HG02884 (cell line): Measurements from ENCODE around the gene BHLHE41.

ENCODE experiments used
- ATAC-seq: cut with Tn5 transposase; IDR thresholded peaks from one replicate; pipeline ENCODE4 v1.9.1; 2021; ENCODE audit warnings: mild to moderate bottlenecking, moderate library complexity; ENCODE audit not compliant: unreplicated experiment

Gene BHLHE41

GRCh38 chr12:26135010-26135420 is 10.2 kb upstream of the BHLHE41 start:
- ATAC-seq = no peak

DNA sequence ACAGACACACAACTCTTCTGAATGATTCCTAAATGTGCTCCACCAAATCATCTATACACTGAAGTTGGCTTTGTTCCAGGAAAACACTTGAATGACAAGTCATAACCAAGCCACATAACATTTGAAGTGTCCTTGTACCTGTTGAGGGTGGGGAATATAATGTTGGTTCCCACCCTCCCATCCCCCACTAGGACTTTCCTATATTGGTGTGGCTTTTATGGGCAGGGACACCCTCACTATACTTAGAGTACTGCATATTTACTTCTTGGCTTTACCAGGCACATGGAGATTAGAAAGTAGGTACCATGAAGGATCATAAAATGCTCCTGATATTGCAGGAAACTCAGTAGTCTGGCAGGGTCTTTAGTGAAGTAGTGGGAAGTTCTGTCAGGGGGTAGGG is 9.7 kb upstream of the BHLHE41 start:
- ATAC-seq = no peak

DNA sequence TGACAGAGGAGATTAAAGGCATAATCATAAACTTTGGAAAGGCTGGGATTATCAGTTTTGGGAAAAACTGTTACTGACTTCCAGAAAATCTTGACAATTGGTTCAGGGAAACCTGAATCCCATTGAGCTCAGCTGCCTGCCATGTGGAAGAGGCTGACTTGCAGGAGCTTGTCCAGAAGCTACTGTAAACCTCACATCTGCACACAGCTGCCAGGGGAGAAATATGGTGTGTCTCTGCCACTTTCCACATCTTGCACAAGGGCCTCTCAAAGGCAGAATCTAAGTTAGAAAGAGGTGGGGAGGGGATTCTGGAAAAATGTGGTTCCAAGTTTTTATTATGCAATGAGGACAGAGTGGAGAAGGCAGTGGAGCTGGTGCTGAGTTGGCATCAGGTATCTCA is 8.7 kb upstream of the BHLHE41 start:
- ATAC-seq = no peak

GRCh38 chr12:26132866-26133265 is 8.0 kb upstream of the BHLHE41 start:
- no peak for ATAC-seq

- no peak for ATAC-seq
Observed at GRCh38 chr12:26131936-26132335, 7.1 kb upstream of the BHLHE41 start.

DNA sequence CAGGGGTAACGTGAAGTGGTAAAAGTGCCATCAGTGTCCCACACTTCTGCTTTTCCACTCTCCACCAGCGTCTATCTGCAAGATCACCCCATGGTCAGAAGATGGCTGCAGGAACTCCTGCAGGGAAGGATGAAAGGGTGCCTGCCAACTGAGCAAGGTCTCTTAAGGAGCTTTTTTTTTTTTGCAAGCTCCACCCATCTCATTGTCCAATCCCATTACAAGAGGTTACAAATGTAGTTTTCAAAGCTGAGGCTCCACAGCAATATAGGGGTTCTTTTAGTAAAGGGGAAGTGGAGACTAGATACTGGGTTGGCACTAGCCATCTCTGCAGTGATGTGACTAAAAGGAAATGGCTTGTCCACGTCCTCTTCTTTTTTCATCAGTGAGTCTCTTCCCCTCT is 5.9 kb upstream of the BHLHE41 start:
- ATAC-seq = no peak

DNA sequence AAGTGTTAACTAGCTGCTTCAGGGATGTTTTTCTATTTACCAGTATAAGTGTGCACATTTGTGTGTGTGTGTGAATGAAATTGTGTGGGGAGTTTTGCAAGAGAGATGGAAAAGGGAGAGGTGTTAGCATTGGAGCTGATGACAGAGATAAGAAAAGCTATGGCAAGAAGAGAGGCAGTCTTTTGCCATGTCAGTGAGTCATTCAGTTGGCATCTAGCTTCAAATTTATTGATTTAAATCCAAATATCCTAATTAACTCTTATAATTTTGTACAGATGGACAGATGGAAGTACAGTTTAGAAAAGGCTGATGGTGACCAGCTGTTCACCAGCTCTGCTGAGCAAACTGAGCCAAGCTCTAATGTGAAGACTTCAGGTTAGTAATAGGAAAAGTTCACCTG is 3.3 kb upstream of the BHLHE41 start:
- ATAC-seq = no peak

DNA sequence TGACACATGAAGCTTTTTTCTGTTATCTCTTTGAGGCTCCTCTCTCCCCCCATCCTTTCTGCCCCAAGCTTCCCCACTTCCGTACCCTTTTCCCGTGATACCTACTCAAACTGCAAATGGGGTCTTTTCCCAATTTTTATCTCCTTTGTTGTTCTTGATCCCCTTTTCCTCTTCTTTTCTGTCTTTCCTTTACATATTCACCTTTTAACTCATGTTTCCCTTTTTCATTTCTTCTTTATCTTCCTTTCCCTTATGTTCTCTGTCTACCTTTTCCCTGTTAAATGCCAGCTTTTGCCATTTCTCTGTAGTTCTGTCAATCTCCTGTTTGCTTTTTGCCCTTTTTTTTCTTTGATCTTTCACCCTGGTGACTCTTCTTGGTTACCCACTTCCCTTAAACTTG is 2.6 kb upstream of the BHLHE41 start:
- ATAC-seq = no peak

- peak; percentile 30 for ATAC-seq
Observed at GRCh38 chr12:26126340-26127284, 1.8 kb upstream of the BHLHE41 start.

DNA sequence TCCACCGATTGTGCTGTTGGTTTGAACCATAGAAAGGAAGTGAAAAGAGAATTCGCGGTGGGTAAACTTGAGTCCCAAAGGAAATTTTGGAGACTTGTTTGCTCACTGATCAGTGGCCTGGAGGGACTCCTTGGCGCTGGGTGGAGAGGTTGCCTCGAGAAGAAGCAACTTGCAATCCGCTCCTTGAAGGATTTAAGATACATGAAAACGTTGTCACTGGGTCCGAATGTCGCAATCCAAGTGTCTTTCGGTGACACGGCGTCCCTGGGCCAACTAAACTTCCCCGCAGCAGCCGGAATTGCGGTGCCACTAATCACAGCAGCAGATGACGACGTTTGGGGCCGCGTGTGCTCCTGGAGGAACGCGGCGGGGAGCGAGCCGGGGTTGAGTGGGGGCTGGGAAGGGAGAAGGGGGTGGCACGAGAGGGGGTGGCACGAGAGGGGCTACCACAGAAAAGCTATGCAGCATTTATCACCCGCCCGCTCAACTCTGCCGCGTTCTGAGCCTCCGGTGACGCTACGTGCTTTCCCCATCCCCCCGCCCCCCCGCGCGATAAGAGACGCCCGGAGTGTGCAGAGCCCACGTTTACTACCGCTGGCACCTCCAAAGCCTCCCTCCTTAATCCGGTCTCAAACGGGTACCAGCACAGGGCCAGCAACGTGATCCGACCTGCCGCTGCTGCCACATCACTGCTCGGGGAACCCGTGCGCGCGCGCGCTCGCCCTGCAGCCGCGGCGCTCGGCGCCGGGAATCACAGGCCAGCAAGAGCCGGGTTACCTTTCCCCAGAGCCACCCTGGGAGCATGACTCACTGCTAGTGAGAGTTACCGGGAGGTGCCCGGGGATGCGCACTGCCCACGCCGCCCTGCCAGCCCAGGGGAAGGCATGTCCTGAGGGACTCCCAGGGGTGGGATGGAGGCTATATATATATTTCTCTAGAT is 833 bp upstream of the BHLHE41 start:
- ATAC-seq = peak; percentile 26

DNA sequence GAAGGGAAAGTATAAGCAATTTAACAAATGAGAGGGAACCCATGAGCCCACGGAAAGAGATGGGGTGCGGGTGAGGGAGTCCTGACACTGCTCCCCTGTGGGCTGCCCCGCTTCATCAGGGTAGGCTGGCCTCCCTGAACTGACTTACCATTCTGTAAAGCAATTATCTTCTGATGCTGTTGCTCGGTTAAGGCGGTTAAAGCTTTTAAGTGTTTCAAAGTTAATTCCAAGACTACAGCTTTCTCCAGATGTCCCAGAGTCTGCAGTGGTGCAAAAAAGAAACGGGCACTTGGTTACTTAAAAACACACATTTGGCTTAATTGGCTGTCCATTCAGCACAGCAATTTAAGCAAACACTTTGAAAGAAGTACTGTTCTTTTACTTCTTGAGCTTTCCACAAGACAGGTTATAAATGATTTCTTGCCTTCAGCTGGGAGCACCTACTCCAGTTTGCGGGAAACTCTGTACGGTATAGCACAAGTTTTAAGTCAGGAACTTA is 1.3 kb downstream of the BHLHE41 start:
- ATAC-seq = no peak

DNA sequence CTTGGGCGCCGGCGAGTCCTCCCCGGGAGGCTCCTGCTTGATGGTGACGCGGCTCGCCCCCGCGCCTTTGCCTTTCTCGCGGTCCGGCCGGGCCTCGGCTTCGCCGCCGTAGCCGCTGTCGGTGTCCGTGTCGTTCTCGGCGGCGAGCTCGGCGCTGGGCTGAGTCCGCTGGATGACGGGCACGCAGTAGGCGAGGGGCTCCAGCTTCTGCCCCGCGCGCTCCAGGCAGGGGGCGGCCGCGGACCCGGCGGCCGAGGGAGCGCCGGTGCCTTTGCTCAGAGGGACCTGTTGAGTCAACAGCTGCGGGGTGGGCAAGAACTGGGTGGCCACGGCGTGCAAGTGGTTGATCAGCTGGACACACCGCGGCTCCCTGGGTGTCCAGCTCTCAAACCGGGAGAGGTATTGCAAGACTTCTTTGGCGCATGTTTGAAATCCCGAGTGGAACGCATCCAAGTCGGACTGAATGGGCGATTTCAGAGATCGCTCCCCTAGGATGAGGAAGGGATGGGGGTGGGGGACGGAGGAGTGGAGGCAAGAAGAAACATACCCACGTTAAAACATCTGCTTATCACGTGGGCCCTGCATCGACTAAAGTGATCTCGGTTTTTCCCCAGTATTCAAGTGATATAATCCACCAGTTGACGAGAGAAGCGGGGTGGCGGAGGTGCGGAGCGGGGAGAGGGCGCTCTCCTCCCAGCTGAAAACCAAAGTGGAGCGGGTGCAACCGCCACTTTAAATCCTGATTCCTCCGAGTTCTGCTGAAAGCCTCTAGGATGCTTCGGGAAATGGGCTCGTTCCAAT is 2.0 kb downstream of the BHLHE41 start:
- ATAC-seq = peak; percentile 18

DNA sequence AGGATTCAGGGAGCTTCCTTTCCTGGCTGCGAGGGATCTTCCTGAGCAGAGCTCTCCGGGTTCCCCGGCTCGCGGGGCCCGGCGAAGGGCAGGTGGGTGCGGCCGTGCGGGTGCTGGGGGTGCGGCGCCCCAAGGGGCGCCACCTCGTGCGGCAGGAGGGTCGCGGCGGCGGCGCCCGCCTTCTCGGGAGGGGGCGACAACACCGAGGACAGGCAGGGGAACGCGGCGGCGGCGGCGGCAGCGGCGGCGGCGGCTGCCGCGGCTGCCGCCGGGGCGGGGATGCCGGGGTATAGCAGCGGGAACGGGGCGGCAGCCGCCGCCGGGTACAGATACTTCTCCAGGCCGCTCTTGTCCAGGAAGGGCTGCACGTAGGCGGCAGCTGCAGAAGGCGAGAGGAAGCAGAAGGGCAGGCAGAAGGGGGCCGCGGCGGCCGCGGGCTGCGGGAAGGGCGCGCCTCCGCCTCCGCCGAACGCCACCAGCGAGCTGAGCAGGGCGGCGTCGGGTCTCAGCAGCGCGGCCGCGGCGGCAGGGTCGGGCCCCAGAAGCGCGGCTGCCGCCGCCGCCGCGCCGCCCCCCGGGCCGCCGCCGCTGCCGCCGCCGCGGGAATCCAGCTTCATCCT is 2.7 kb downstream of the BHLHE41 start:
- peak; percentile 26 for ATAC-seq

- ATAC-seq = no peak
Observed at GRCh38 chr12:26121323-26122060, 3.3 kb downstream of the BHLHE41 start.

GRCh38 chr12:26120561-26121274 is 4.1 kb downstream of the BHLHE41 start:
- ATAC-seq = no peak

- peak; percentile 32 for ATAC-seq
Observed at GRCh38 chr12:26119391-26119989, 5.3 kb downstream of the BHLHE41 start.

- ATAC-seq = no peak
Observed at GRCh38 chr12:26118308-26118707, 6.5 kb downstream of the BHLHE41 start.
